GM23338 (cell line): ENCODE measurements around the gene HYKK. TPM values are rescaled to one million over a fixed set of nuclear protein-coding genes. Genes with fewer than 3 reads are reported as not detected.

Source experiments
- ATAC-seq: fragments of 200-7000 bp; cut with Tn5 transposase; 3 replicates; pipeline ENCODE4 v1.9.1; 2020
- DNase-seq: peaks from one replicate; pipeline ENCODE4 v3.0.0-alpha.2; 2015; ENCODE audit warnings: low spot score
- H2AFZ ChIP-seq: fragments of 200-600 bp; sonication (generic); 2 replicates; pipeline ENCODE4 v1.8.0; 2016; ENCODE audit warnings: antibody characterized with exemption, mild to moderate bottlenecking, moderate library complexity
- H3F3A ChIP-seq: fragments of 200-600 bp; sonication (generic); replicated peaks from 2 replicates; pipeline ENCODE4 v1.8.0; 2017; ENCODE audit warnings: antibody characterized with exemption, mixed run types, low read depth
- H3K27ac ChIP-seq: fragments of 200-600 bp; sonication (generic); 2 replicates; pipeline ENCODE4 v1.6.1; 2016; ENCODE audit warnings: low read depth
- H3K27me3 ChIP-seq: fragments of 200-600 bp; sonication (generic); 2 replicates; pipeline ENCODE4 v1.8.0; 2016; ENCODE audit warnings: mild to moderate bottlenecking, mixed run types, moderate library complexity; ENCODE audit not compliant: insufficient read depth
- H3K36me3 ChIP-seq: fragments of 200-600 bp; sonication (generic); 2 replicates; pipeline ENCODE4 v1.8.0; 2016; ENCODE audit warnings: mild to moderate bottlenecking; ENCODE audit not compliant: insufficient read depth
- H3K4me1 ChIP-seq: fragments of 200-600 bp; sonication (generic); 2 replicates; pipeline ENCODE4 v1.8.0; 2016; ENCODE audit warnings: mild to moderate bottlenecking, moderate library complexity; ENCODE audit not compliant: insufficient read depth
- H3K4me2 ChIP-seq: fragments of 200-600 bp; sonication (generic); 2 replicates; pipeline ENCODE4 v1.7.1; 2017; ENCODE audit warnings: mixed run types
- H3K4me3 ChIP-seq: fragments of 200-600 bp; sonication (generic); 2 replicates; pipeline ENCODE4 v1.6.1; 2016; ENCODE audit warnings: mixed run types
- H3K79me2 ChIP-seq: fragments of 200-600 bp; sonication (generic); replicated peaks from 2 replicates; pipeline ENCODE4 v1.8.0; 2017; ENCODE audit warnings: mild to moderate bottlenecking; ENCODE audit not compliant: insufficient read depth
- H3K9me2 ChIP-seq: fragments of 200-600 bp; sonication (generic); 2 replicates; pipeline ENCODE4 v1.8.0; 2017; ENCODE audit not compliant: insufficient read depth
- H4K20me1 ChIP-seq: fragments of 200-600 bp; sonication (generic); replicated peaks from 2 replicates; pipeline ENCODE4 v1.8.0; 2017; ENCODE audit warnings: mild to moderate bottlenecking; ENCODE audit not compliant: insufficient read depth
- H3K27ac Mint-ChIP-seq: 2 replicates; pipeline ENCODE4 v1.8.0; 2020; ENCODE audit warnings: inconsistent platforms, mild to moderate bottlenecking, moderate library complexity, mixed read lengths
- H3K27me3 Mint-ChIP-seq: 3 replicates; pipeline ENCODE4 v1.8.0; 2022; ENCODE audit warnings: low read depth, mild to moderate bottlenecking, moderate library complexity, mixed read lengths, inconsistent platforms; ENCODE audit not compliant: insufficient read depth, poor library complexity
- H3K36me3 Mint-ChIP-seq: 3 replicates; pipeline ENCODE4 v1.8.0; 2021; ENCODE audit warnings: low read depth, mild to moderate bottlenecking, inconsistent platforms, moderate library complexity, mixed read lengths
- H3K4me1 Mint-ChIP-seq: 3 replicates; pipeline ENCODE4 v1.8.0; 2020; ENCODE audit warnings: mild to moderate bottlenecking, inconsistent platforms, mixed read lengths
- H3K4me3 Mint-ChIP-seq: 3 replicates; pipeline ENCODE4 v1.8.0; 2021; ENCODE audit warnings: moderate library complexity, mild to moderate bottlenecking, inconsistent platforms, mixed read lengths
- H3K9me3 Mint-ChIP-seq: 3 replicates; pipeline ENCODE4 v1.8.0; 2020; ENCODE audit warnings: moderate library complexity, mild to moderate bottlenecking, inconsistent platforms, mixed read lengths
- CREB1 ChIP-seq: fragments of 250-450 bp; sonication (Bioruptor Pico); IDR thresholded peaks from 2 replicates; pipeline ENCODE4 v1.5.0; 2020; ENCODE audit warnings: low read depth, mild to moderate bottlenecking, moderate library complexity
- EZH2 ChIP-seq: fragments of 200-600 bp; sonication (generic); IDR thresholded peaks from one replicate; pipeline ENCODE4 v1.8.0; 2017; ENCODE audit warnings: antibody characterized with exemption, mild to moderate bottlenecking, low read depth; ENCODE audit not compliant: unreplicated experiment
- EZH2phosphoT487 ChIP-seq: fragments of 200-600 bp; sonication (generic); IDR thresholded peaks from one replicate; pipeline ENCODE4 v1.8.1; 2018; ENCODE audit warnings: antibody characterized with exemption; ENCODE audit not compliant: unreplicated experiment
- NANOG ChIP-seq: IDR thresholded peaks from 2 replicates; pipeline ENCODE4 v1.6.1; 2016; ENCODE audit warnings: antibody characterized with exemption, borderline replicate concordance
- POLR2AphosphoS5 ChIP-seq: IDR thresholded peaks from 2 replicates; pipeline ENCODE4 v1.6.1; 2016; ENCODE audit warnings: antibody characterized with exemption, low read depth
- STAT1 ChIP-seq: IDR thresholded peaks from one replicate; pipeline ENCODE4 v1.6.1; 2016; ENCODE audit warnings: antibody characterized with exemption; ENCODE audit not compliant: unreplicated experiment
- ZNF114 ChIP-seq: fragments of 250-450 bp; sonication (Bioruptor Pico); IDR thresholded peaks from 2 replicates; pipeline ENCODE4 v1.5.0; 2020; ENCODE audit warnings: mild to moderate bottlenecking, moderate library complexity
- polyA plus RNA-seq: library from polyadenylated mRNA; unstranded; fragments of >200 nt; fragmentation: Nextera tagmentation; extraction: Ambion mirVana; gene quantifications from 2 replicates; pipeline ENCODE4 v1.2.1, GENCODE V29; 2016
- total RNA-seq: library from RNA; depleted of rRNA; stranded (reverse); fragments of >200 nt; shearing (Covaris generic); gene quantifications from 2 replicates; pipeline ENCODE4 v1.2.3, GENCODE V29; 2014
- TF ChIP-seq, protein P1 (sequence below): IDR thresholded peaks from one replicate; pipeline ENCODE4 v1.6.1; 2018; ENCODE audit warnings: antibody characterized with exemption; ENCODE audit not compliant: unreplicated experiment
- TF ChIP-seq, protein P2 (sequence below), 2 experiments: fragments of 200-600 bp in 1 of 2; sonication (generic) in 1 of 2; conservative IDR thresholded peaks; 2 replicates each; pipeline versions ENCODE4 v1.5.1 to v1.6.1; 2016 to 2017; ENCODE audit warnings: antibody characterized with exemption in 2 of 2, low read depth in 2 of 2, mild to moderate bottlenecking in 2 of 2, moderate library complexity in 1 of 2
- TF ChIP-seq, protein P3 (sequence below): IDR thresholded peaks from 2 replicates; pipeline ENCODE4 v1.6.1; 2016; ENCODE audit warnings: antibody characterized with exemption
- TF ChIP-seq, protein P4 (sequence below): fragments of 250-450 bp; sonication (Bioruptor Pico); IDR thresholded peaks from 2 replicates; pipeline ENCODE4 v1.5.0; 2020; ENCODE audit warnings: mild to moderate bottlenecking, moderate library complexity

Gene HYKK
- total and polyA plus RNA-seq, 2 experiments from 2014 or later: 2.9 to 5.5 TPM

DNA sequence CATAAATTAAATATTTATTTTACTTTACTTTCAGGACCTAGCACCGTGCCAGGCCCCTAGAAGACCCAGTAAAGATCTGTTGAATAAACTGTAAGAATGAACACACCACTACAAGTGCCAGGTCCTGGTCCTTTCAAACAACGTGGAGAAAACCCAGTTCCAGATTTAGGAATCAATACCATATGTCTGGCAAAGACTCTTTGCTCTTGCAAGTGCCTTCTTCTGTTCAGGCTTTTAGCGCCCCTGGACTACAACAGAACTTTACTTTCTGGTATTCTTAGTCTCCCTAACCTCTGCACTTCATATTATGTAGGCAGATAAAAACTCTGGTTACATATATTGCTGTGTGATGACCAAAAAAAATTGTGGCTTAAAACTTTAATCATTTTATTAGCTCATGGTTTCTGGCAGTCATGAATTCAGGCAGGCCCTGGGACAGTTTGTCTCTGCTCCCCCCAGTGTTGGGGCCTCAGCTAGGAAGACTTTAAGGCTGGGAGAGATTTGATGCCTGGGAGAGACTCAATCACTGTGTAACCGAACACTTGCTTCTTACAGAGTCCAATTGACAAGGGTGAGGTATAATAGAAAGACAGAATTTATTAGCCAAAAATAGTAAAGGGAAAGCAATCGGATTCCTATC is 30.0 kb downstream of the HYKK start (continued):
- TF ChIP-seq, protein P1, sequence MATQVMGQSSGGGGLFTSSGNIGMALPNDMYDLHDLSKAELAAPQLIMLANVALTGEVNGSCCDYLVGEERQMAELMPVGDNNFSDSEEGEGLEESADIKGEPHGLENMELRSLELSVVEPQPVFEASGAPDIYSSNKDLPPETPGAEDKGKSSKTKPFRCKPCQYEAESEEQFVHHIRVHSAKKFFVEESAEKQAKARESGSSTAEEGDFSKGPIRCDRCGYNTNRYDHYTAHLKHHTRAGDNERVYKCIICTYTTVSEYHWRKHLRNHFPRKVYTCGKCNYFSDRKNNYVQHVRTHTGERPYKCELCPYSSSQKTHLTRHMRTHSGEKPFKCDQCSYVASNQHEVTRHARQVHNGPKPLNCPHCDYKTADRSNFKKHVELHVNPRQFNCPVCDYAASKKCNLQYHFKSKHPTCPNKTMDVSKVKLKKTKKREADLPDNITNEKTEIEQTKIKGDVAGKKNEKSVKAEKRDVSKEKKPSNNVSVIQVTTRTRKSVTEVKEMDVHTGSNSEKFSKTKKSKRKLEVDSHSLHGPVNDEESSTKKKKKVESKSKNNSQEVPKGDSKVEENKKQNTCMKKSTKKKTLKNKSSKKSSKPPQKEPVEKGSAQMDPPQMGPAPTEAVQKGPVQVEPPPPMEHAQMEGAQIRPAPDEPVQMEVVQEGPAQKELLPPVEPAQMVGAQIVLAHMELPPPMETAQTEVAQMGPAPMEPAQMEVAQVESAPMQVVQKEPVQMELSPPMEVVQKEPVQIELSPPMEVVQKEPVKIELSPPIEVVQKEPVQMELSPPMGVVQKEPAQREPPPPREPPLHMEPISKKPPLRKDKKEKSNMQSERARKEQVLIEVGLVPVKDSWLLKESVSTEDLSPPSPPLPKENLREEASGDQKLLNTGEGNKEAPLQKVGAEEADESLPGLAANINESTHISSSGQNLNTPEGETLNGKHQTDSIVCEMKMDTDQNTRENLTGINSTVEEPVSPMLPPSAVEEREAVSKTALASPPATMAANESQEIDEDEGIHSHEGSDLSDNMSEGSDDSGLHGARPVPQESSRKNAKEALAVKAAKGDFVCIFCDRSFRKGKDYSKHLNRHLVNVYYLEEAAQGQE: no peak
- no peak for TF ChIP-seq POLR2AphosphoS5

DNA sequence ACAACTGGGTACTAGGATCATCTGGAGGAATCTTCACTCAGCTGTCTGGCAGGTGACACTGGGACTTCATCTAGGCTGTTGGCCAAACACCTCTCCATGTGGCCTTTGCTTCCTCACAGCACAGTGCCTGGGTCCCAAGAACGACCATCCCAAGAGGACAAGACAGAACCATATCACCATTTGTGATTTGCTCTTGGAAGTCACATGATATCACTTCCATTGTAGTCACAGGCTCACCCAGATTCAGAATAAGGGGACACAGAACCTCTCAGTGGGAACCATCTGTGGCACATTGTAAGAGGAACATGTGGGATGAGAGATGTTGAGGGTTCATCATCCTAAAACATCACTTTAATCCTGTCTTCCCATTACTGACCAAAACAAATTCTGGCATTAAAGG is 31.0 kb downstream of the HYKK start:
- DNase-seq (no peak), ATAC-seq (no peak)
- Histone ChIP-seq H2AFZ (no peak overlapping the region), H3K9me2 (peaks cover 3% of the 10 kb centered on the region; the same call in 1 of the 2 replicates), H4K20me1 (peaks cover 7% of the 10 kb centered on the region; the same call in 1 of the 2 replicates), H3K4me1 (peaks cover 8% of the 10 kb centered on the region; the same call in 1 of the 2 replicates), H3K79me2 (peaks cover 22% of the 10 kb centered on the region), H3K4me3 (no peak overlapping the region), H3K27ac (no peak overlapping the region), H3K27me3 (no peaks in the 10 kb centered on the region), H3K4me2 (no peak overlapping the region), H3F3A (no peaks in the 10 kb centered on the region), H3K36me3 (peaks cover 12% of the 10 kb centered on the region)
- peaks cover 9% of the 10 kb centered on the region for H3K27me3 Mint-ChIP-seq
- H3K36me3 Mint-ChIP-seq: peaks cover 18% of the 10 kb centered on the region
- peaks cover 9% of the 10 kb centered on the region for H3K4me1 Mint-ChIP-seq
- TF ChIP-seq CREB1 (CRISPR knock-in tag) (no peak), EZH2 (no peak), POLR2AphosphoS5 (no peak), ZNF114 (CRISPR knock-in tag) (no peak), EZH2phosphoT487 (no peak), STAT1 (no peak), NANOG (no peak)
- TF ChIP-seq, protein P2, sequence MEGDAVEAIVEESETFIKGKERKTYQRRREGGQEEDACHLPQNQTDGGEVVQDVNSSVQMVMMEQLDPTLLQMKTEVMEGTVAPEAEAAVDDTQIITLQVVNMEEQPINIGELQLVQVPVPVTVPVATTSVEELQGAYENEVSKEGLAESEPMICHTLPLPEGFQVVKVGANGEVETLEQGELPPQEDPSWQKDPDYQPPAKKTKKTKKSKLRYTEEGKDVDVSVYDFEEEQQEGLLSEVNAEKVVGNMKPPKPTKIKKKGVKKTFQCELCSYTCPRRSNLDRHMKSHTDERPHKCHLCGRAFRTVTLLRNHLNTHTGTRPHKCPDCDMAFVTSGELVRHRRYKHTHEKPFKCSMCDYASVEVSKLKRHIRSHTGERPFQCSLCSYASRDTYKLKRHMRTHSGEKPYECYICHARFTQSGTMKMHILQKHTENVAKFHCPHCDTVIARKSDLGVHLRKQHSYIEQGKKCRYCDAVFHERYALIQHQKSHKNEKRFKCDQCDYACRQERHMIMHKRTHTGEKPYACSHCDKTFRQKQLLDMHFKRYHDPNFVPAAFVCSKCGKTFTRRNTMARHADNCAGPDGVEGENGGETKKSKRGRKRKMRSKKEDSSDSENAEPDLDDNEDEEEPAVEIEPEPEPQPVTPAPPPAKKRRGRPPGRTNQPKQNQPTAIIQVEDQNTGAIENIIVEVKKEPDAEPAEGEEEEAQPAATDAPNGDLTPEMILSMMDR (conservative IDR thresholded peaks at IDR 0.05; ENCODE audit: low read depth in 2 of 2): no peak
- TF ChIP-seq, protein P3, sequence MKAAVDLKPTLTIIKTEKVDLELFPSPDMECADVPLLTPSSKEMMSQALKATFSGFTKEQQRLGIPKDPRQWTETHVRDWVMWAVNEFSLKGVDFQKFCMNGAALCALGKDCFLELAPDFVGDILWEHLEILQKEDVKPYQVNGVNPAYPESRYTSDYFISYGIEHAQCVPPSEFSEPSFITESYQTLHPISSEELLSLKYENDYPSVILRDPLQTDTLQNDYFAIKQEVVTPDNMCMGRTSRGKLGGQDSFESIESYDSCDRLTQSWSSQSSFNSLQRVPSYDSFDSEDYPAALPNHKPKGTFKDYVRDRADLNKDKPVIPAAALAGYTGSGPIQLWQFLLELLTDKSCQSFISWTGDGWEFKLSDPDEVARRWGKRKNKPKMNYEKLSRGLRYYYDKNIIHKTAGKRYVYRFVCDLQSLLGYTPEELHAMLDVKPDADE: no peak
- TF ChIP-seq, protein P4, sequence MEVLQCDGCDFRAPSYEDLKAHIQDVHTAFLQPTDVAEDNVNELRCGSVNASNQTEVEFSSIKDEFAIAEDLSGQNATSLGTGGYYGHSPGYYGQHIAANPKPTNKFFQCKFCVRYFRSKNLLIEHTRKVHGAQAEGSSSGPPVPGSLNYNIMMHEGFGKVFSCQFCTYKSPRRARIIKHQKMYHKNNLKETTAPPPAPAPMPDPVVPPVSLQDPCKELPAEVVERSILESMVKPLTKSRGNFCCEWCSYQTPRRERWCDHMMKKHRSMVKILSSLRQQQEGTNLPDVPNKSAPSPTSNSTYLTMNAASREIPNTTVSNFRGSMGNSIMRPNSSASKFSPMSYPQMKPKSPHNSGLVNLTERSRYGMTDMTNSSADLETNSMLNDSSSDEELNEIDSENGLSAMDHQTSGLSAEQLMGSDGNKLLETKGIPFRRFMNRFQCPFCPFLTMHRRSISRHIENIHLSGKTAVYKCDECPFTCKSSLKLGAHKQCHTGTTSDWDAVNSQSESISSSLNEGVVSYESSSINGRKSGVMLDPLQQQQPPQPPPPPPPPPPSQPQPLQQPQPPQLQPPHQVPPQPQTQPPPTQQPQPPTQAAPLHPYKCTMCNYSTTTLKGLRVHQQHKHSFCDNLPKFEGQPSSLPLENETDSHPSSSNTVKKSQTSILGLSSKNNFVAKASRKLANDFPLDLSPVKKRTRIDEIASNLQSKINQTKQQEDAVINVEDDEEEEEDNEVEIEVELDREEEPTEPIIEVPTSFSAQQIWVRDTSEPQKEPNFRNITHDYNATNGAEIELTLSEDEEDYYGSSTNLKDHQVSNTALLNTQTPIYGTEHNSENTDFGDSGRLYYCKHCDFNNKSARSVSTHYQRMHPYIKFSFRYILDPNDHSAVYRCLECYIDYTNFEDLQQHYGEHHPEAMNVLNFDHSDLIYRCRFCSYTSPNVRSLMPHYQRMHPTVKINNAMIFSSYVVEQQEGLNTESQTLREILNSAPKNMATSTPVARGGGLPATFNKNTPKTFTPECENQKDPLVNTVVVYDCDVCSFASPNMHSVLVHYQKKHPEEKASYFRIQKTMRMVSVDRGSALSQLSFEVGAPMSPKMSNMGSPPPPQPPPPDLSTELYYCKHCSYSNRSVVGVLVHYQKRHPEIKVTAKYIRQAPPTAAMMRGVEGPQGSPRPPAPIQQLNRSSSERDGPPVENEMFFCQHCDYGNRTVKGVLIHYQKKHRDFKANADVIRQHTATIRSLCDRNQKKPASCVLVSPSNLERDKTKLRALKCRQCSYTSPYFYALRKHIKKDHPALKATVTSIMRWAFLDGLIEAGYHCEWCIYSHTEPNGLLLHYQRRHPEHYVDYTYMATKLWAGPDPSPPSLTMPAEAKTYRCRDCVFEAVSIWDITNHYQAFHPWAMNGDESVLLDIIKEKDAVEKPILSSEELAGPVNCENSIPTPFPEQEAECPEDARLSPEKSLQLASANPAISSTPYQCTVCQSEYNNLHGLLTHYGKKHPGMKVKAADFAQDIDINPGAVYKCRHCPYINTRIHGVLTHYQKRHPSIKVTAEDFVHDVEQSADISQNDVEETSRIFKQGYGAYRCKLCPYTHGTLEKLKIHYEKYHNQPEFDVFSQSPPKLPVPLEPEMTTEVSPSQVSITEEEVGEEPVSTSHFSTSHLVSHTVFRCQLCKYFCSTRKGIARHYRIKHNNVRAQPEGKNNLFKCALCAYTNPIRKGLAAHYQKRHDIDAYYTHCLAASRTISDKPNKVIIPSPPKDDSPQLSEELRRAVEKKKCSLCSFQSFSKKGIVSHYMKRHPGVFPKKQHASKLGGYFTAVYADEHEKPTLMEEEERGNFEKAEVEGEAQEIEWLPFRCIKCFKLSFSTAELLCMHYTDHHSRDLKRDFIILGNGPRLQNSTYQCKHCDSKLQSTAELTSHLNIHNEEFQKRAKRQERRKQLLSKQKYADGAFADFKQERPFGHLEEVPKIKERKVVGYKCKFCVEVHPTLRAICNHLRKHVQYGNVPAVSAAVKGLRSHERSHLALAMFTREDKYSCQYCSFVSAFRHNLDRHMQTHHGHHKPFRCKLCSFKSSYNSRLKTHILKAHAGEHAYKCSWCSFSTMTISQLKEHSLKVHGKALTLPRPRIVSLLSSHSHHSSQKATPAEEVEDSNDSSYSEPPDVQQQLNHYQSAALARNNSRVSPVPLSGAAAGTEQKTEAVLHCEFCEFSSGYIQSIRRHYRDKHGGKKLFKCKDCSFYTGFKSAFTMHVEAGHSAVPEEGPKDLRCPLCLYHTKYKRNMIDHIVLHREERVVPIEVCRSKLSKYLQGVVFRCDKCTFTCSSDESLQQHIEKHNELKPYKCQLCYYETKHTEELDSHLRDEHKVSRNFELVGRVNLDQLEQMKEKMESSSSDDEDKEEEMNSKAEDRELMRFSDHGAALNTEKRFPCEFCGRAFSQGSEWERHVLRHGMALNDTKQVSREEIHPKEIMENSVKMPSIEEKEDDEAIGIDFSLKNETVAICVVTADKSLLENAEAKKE (CRISPR knock-in tag): no peak
- no peak overlapping the region for H3K27ac Mint-ChIP-seq
- no peak overlapping the region for H3K4me3 Mint-ChIP-seq
- H3K9me3 Mint-ChIP-seq: no peaks in the 10 kb centered on the region; the same call in 2 of the 3 replicates
